ENCODE measurements around the gene CEP164.

The CEP164 gene

DNA sequence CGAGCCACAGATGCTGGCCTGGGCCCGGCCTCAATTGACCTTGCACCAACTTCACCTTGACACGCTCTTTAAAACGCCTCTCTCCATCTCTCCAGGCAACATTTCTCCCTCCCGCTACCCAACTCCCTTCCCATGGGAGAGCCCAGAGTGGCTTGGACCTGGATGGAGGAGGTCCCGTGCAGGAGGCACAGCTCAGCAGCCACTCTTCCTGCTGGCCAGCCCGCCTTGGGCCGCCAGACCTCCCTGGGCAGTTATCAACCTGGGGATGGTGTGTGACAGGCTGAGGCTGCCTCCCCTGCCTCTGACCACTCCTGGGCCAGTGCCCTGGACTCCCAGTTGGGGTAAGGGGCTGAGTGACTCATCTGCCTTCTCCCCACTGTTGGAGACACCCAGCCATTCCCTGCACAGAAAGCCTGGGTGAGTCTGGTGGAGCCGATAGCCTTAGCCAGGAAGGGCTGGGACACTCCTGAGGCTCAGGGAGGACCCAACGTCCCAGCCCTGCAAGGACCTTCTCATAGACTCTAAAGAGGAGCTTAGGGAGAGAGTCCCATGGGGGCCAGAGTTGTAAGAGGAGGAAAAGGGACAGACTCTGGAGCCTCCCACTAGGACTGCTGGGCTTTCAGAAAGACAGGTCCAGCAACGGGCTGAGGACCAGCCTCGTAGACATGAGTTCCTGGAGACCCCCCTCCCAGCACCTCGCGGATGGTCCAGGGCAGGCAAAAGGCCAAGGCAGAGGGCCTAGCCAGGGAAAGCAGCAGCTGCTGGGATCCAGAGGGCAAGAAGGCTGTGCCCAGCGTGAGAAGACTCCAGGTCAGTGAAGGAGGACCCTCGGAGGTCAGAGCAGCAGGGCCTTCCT is 131.7 kb downstream of the CEP164 start:
- DNase-seq (ENCODE audit: low spot score) (no peak), FAIRE-seq (no peak)

- FAIRE-seq: no peak
Observed at GRCh38 chr11:117459979-117460300, 132.3 kb downstream of the CEP164 start.

GRCh38 chr11:117461396-117462182 is 133.9 kb downstream of the CEP164 start:
- FAIRE-seq: no peak
- no peak for DNase-seq (ENCODE audit: low spot score)

More at GRCh38 chr11:117459979-117460300, 132.3 kb downstream of the CEP164 start:
- DNase-seq (ENCODE audit: low spot score): no peak

- DNase-seq (ENCODE audit: low spot score) (no peak), FAIRE-seq (no peak)
Observed at GRCh38 chr11:117462183-117462863, 134.7 kb downstream of the CEP164 start.

- FAIRE-seq (no peak), DNase-seq (ENCODE audit: low spot score) (no peak)
Observed at GRCh38 chr11:117462864-117463247, 135.2 kb downstream of the CEP164 start.
